NCI-H1694 treated with DMSO at 0.1 percent for 48 hours (cell line): ENCODE measurements around the gene ZNF726.
"Not testable (repeated sequence)": the region's sequence is repeated elsewhere in the genome, so short reads cannot be mapped to it uniquely, and the experiment has no call there.

ENCODE experiments used
- DNase-seq: peaks from one replicate; lab custom pipeline; 2025; lab: John Stamatoyannopoulos, UW

The ZNF726 gene

DNA sequence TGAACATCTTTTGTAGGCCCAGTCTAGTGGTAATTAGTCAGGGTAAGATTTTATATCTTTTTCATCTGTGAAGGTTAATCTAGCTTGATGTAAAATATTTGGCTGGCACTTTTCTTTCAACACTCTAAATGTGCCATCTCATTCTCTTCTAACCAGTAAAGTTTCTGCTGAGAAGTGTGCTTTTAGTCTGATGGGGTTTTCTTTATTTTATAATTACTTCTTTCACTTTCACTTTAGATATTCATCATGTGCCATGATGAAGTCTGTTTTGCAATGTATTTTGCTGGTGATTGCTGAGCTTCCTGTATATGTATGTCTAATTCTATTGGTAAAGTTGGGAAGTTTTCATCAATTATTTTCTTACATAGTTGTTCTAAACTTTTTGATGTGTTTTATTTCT, 31.9 kb downstream of the ZNF726 start:
- no peak for DNase-seq

DNA sequence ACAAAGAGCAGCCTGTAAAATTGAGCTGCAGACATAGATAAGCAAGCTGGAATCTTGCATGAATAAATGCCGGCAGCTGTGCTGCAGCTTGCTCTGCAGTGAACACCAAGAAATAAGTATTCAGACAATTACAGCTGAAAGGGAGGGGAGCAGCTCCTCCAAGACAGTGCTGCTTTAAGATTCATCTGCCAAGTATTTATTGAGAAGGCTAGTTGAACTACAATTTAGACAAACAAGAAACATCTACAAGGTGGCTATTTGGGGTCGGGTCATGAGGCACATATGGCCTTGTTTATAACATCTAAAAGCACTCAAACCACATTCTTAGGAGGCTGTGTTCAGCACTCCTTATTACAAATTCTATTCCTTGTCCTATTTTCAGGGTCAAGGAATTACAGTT, 34.9 kb downstream of the ZNF726 start:
- DNase-seq = no peak

DNA sequence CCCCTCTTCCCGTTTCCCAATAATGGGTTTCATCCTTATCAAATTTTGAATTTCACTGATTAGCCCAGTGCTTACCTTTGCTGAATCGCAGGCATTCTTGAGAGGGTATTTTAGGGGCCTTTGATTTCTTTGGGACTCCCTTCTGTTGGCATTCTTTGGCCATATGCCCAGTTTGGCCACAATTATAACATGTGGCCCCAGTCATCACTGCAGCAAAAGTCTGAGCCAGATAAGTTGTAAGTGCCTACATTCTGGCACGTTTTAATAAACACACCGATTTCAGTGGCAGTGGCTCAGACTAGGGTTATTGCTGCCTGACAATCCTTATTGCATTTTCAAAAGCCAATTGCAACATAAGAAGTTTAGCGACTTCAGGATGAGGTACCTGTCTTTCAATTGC, 41.4 kb downstream of the ZNF726 start:
- no peak for DNase-seq

DNA sequence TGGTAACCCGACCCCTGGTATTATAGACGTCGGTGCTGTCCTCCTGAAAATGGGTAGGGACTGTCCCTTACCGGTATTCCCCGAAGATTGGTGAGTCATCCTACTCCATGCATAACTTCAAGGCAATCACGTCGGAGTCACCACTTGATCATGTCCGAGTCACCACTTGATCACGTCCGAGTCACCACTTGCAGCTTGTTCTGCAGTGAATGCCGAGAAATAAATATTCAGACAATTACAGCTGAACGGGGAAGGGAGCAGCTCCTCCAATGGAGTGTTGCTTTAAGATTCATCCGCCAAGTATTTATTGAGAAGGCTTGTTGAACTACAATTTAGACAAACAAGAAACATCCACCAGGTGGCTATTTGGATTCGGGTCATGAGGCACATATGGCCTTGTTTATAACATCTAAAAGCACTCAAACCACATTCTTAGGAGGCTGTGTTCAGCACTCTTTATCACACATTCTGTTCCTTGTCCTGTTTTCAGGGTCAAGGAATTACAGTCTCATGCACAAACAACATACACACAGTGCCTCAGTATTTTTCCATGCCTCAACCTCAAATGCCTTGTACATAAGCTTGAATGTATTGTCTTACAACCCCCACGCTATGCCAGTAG, 43.1 kb downstream of the ZNF726 start:
- no peak for DNase-seq

DNA sequence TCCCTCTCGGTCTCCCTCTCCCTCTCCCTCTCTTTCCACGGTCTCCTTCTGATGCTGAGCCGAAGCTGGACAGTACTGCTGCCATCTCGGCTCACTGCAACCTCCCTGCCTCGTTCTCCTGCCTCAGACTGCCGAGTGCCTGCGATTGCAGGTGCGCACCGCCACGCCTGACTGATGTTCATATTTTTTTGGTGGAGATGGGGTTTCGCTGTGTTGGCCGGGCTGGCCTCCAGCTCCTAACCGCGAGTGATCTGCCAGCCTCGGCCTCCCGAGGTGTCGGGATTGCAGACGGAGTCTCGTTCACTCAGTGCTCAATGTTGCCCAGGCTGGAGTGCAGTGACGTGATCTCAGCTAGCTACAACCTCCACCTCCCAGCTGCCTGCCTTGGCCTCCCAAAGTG, 48.7 kb downstream of the ZNF726 start:
- DNase-seq = not testable (repeated sequence)

DNA sequence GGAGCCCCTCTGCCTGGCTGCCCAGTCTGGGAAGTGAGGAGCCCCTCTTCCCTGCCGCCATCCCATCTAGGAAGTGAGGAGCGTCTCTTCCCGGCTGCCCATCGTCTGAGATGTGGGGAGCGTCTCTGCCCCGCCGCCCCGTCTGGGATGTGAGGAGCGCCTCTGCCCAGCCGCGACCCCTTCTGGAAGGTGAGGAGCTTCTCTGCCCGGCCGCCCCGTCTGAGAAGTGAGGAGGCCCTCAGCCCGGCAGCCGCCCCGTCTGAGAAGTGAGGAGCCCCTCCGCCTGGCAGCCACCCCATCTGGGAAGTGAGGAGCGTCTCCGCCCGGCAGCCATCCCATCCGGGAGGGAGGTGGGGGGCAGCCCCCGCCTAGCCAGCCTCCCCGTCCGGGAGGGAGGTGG, 49.2 kb downstream of the ZNF726 start:
- not testable (repeated sequence) for DNase-seq

DNA sequence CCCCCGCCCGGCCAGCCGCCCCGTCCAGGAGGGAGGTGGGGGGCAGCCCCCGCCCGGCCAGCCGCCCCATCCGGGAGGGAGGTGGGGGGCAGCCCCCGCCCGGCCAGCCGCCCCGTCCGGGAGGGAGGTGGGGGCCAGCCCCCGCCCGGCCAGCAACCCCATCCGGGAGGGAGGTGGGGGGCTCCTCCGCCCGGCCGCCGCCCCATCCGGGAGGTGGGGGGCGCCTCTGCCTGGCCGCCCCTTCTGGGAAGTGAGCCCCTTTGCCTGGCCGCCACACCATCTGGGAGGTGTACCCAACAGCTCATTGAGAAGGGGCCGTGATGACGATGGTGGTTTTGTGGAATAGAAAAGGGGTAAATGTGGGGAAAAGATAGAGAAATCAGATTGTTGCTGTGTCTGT, 49.6 kb downstream of the ZNF726 start:
- not testable (repeated sequence) for DNase-seq

DNA sequence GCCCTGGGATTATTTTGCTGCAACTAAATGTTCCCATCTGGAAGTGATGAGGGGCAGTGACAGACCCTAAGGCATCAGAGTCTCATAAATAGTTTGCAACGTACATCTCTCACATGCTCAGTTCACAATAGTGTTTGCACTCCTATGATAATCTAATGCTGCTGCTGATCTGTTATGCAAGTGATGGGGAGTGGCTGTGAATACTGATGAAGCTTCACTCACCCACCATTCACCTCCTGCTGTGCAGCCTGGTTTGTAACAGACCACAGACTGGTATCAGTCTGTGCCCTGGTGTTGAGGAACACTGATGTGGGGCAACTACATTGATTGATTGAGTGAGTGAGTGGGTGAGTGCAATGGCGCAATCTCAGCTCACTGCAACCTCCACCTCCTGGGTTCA, 54.9 kb downstream of the ZNF726 start:
- no peak for DNase-seq

DNA sequence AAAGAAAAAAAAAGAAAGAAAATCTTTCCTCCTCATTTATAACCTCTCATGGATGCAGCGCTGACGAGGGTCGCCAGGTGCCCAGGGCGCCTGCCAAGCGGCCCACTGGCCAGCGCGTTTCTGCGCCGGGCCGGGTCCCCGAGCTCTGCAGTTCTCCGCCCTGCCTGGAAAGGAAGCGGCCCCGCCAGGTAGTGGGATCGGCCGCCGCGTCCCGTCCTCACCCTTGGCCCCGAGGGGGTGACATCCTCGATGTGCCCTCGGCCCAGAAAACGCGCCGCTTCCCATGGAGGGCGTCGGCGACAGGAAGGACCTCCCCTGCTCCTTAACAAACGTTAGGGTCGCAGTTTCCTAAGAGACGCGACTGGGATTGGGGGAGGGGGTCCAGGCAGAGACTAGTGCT, 56.9 kb downstream of the ZNF726 start:
- no peak for DNase-seq

DNA sequence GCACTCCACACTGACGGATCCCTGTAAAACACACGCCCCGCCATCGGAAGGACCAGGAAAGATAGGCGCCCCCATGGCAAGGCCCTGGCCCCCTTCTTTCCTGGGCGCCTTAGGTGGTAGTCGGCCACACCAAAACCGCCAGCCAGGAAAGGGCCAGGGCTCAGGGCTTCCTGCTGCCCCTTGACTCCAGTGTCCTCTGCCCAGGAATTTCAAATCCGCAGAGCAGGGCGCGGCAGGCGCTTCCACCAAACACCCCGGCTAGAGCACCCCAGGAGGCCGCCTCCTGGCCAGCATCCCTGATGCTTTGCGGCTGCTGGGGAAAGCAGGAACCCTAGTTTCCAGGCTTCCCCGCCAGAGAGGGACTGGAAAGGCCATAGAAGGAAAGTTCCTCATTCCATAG, 57.5 kb downstream of the ZNF726 start:
- no peak for DNase-seq

DNA sequence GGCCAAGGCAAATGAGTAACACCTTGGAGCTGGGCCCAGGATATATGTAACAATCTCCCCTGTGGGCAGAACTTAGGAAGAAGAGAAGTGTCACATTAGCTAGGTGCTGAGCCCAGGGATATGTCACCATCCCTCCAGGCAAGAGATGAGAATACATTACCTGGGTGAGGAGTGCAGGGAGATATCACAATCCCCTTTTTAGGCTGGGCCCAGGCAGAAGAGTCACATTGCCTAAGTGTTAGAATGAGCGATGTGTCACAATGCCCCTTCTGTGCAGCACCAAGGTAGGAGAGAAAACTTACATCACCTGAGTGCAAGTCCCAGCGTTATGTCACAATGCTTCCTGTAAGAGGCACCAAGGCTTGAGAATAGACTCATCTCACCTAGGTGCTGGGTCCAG, 60.3 kb downstream of the ZNF726 start:
- no peak for DNase-seq

DNA sequence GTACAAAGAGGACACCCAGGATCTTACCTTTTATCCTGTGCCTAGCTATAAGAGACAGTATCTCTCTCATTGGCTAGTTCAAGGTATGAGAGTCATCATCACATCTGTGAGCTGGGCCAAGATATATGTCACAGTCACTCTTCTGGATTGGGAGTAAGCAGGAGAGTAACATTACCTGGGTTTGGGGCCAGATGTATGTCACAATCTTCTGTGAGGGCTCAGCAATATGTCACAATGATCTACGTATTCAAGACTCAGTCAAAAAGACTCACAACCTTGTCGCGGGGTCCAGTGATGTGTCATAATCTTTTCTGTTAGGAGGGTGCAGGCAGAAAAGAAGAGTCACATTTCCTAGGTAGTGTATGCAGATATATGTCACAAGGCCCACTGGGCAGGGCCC, 61.9 kb downstream of the ZNF726 start:
- not testable (repeated sequence) for DNase-seq

DNA sequence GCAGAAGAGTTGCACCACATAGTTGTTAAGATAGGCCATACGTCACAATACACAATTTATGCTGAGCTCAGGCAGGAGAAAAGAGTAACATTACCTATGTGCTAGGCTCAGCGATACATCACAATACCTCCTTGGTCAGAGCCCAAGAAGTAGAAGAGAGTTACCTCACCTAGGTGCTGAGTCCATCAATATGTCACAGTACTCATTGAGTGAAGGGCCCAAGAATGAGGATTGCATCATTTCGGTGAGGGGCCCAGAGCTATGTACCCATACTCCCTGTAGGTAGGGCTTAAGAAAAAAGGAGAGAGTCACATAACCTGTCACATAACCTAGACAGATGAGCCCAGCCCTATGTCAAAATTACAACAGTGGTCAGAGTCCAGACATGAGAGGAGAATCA, 62.6 kb downstream of the ZNF726 start:
- not testable (repeated sequence) for DNase-seq

DNA sequence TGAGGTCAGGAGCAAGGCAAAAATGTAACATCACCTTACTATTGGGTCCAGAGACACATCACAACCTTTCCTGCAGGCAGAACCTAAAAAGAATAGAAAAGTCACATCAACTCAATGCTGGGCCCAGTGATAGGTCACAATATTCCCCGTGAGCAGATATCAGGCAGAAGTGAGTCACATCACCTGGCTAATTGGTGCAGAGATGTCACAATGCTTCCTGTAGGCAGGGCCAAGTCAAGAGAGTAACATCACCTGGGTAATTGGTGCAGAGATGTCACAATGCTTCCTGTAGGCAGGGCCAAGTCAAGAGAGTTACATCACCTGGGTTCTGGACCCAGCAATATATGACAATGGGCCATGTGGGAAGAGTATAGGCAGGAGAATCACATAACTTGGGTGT, 63.4 kb downstream of the ZNF726 start:
- no peak for DNase-seq

DNA sequence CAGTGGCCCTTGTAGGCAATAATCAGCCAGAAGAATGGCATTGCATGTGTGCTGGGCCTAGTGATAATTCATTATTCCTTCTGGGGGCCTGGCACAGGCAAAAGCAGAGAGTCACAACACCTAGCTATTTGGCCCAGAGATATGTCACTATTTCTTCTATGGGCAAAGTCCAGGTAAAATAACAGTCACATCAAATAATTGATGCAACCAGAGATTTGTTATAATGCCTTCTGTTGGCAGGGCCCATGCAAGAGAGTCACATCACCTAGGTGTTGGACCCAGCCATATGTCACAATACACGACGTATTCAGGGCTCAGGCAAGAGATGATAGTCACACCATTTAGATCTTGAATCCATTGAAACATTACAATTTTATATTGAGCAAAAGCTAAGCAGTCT, 66.1 kb downstream of the ZNF726 start:
- no peak for DNase-seq

DNA sequence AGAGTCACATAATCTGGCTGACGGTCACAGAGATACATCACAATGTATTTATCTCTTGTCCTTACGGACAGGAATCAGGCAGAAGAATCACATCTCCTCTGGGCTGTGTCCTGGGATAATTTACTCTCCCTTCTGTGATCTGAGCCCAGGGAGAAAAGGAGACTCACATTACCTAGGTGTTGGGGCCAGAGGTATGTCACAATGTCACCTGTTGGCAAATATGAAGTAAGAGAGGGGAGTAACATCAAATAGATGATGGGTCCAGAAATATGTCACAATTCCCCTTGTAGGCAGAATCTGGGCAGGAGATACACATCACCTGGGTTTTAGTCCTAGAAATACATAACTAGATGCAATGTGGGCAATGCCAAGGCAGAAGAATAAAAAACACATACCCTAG, 67.2 kb downstream of the ZNF726 start:
- DNase-seq = no peak

DNA sequence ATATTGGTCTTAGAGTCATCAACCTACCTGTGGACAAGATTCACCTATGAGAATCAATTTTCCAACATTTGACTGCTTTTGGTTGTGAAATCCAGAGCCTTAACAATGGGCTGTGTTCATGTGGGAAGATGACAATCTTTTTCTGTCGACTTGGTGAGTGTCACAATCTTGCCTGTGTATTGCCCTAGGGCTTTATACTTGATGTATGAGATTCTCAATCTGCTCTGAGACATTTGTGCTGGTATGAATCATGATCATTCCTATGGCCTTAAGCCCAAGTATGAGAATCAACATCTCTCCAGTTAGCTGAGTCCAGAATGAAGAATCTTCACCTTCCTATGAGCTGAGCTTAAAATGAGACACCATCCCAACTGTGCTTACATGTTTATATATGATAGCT, 68.7 kb downstream of the ZNF726 start:
- DNase-seq = no peak
